ENCODE data around the gene RAB11FIP3.

DNA sequence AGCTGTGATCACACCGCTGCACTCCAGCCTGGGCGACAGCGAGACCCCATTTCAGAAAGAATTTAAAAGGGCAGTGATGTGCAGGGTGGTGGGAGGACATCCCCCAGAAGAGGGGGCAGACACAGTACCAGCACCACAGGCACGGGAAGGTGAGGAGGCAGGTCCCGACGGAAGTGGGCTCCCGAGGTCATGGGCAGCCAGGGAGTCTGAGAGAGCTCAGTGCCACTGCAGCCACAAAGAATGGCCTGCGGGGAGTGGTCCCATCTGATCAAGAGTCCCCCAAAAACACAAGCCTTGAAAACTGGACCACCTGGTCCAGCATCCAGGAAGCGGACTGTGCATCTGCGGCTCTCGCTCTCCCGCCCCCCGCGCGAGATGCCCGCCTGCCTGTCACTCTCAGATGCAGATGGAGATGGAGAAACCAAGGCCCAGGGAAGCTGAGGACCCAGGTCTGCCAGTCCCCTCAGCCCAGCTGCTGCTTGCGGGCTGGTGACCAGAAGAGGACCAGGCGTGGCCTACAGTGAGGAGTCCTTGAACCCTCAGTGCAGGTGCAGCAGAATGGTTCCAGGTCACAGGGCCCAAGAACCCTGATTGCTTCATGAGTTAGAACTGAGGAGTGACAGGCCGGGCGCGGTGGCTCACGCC is 97.8 kb downstream of the RAB11FIP3 start:
- no peak for TF ChIP-seq GATA2 (IDR thresholded peaks at IDR 0.05; ENCODE audit: low read depth, low read length)
- TF ChIP-seq GATA3 (IDR thresholded peaks at IDR 0.05; ENCODE audit: low read depth, low read length), result no peak
